Measurements from ENCODE around the gene SGMS1.

DNA sequence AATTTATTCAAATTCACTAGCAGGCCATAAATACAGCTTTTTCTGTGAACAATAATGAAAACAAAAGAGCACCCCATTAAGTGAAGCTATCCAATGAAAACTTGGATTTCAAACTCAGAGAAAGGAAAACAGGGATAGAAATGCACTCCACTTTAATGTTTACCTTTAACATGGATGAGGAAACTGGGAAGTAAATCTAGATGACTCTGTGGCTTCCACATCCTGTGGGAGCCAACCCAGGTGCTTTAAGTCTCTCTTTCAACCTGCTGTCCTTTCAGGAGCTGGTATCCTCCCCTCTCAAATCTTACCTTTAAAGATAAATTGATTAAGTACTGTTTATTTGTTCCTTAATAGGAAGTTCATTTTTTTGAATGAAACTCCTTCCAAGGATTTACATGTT is 21.5 kb upstream of the SGMS1 start:
- TF ChIP-seq CTCF (IDR thresholded peaks at IDR 0.05; ENCODE audit: low read depth, low read length, poor library complexity, severe bottlenecking) = no peak
- no peak for TF ChIP-seq EZH2phosphoT487 (IDR thresholded peaks at IDR 0.05; ENCODE audit: borderline replicate concordance, low read length)

Data from DOHH2 (cell line).